ENCODE measurements around the gene CERS4. TPM values are rescaled to one million over a fixed set of nuclear protein-coding genes. Genes with fewer than 3 reads are reported as not detected.

The CERS4 gene
- polyA plus RNA-seq, 1 donor from 2014 or later: 59.3 TPM

- Histone ChIP-seq H3K9me3 (ENCODE audit: low read length) (no peaks in the 10 kb centered on the region), H3K27me3 (ENCODE audit: insufficient read depth, low read depth, low read length) (no peaks in the 10 kb centered on the region), H3K36me3 (ENCODE audit: insufficient read depth, low read length) (no peaks in the 10 kb centered on the region), H3K79me2 (replicated peaks; ENCODE audit: insufficient read depth, low read length) (no peaks in the 10 kb centered on the region), H3K27ac (ENCODE audit: low read length) (no peak overlapping the region), H3K9ac (ENCODE audit: low read length) (no peak overlapping the region), H3K4me2 (ENCODE audit: low read length) (no peak overlapping the region), H2AFZ (ENCODE audit: low read depth, low read length) (no peak overlapping the region), H3K9me2 (ENCODE audit: insufficient read depth, low read length) (no peaks in the 10 kb centered on the region), H3F3A (ENCODE audit: insufficient read depth, low read length, poor library complexity, severe bottlenecking) (no peaks in the 10 kb centered on the region), H4K20me1 (ENCODE audit: insufficient read depth) (no peaks in the 10 kb centered on the region), H3K4me3 (ENCODE audit: low read length) (no peak overlapping the region)
- TF ChIP-seq REST (IDR thresholded peaks at IDR 0.05; ENCODE audit: borderline replicate concordance) (no peak), RAD21 (conservative IDR thresholded peaks at IDR 0.05) (no peak), MXI1 (conservative IDR thresholded peaks at IDR 0.05; ENCODE audit: poor library complexity, severe bottlenecking) (no peak), EP300 (conservative IDR thresholded peaks at IDR 0.05; ENCODE audit: poor library complexity, severe bottlenecking) (no peak), SMC3 (conservative IDR thresholded peaks at IDR 0.05; ENCODE audit: poor library complexity) (no peak), POLR2AphosphoS5 (IDR thresholded peaks at IDR 0.05) (no peak), EZH2 (IDR thresholded peaks at IDR 0.05; ENCODE audit: borderline replicate concordance, insufficient read depth, low read length, poor library complexity, severe bottlenecking) (no peak)
- TF ChIP-seq, protein P1, sequence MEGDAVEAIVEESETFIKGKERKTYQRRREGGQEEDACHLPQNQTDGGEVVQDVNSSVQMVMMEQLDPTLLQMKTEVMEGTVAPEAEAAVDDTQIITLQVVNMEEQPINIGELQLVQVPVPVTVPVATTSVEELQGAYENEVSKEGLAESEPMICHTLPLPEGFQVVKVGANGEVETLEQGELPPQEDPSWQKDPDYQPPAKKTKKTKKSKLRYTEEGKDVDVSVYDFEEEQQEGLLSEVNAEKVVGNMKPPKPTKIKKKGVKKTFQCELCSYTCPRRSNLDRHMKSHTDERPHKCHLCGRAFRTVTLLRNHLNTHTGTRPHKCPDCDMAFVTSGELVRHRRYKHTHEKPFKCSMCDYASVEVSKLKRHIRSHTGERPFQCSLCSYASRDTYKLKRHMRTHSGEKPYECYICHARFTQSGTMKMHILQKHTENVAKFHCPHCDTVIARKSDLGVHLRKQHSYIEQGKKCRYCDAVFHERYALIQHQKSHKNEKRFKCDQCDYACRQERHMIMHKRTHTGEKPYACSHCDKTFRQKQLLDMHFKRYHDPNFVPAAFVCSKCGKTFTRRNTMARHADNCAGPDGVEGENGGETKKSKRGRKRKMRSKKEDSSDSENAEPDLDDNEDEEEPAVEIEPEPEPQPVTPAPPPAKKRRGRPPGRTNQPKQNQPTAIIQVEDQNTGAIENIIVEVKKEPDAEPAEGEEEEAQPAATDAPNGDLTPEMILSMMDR (IDR thresholded peaks at IDR 0.05; ENCODE audit: poor library complexity, severe bottlenecking): no peak
These were observed 45.4 kb upstream of the CERS4 start for GRCh38 chr19:8163759-8164158.

GRCh38 chr19:8167985-8168384 lies 41.2 kb upstream of the CERS4 start:
- Histone ChIP-seq H3K27ac (ENCODE audit: low read length) (no peak overlapping the region), H3K36me3 (ENCODE audit: insufficient read depth, low read length) (no peaks in the 10 kb centered on the region), H3K79me2 (replicated peaks; ENCODE audit: insufficient read depth, low read length) (no peaks in the 10 kb centered on the region), H2AFZ (ENCODE audit: low read depth, low read length) (no peak overlapping the region), H3K9ac (ENCODE audit: low read length) (no peak overlapping the region), H4K20me1 (ENCODE audit: insufficient read depth) (no peaks in the 10 kb centered on the region), H3K9me2 (ENCODE audit: insufficient read depth, low read length) (no peaks in the 10 kb centered on the region), H3K27me3 (ENCODE audit: insufficient read depth, low read depth, low read length) (no peaks in the 10 kb centered on the region), H3K9me3 (ENCODE audit: low read length) (no peaks in the 10 kb centered on the region), H3K4me3 (ENCODE audit: low read length) (no peak overlapping the region), H3F3A (ENCODE audit: insufficient read depth, low read length, poor library complexity, severe bottlenecking) (no peaks in the 10 kb centered on the region), H3K4me2 (ENCODE audit: low read length) (no peak overlapping the region)
- TF ChIP-seq RAD21 (conservative IDR thresholded peaks at IDR 0.05) (no peak), TAF1 (IDR thresholded peaks at IDR 0.05; ENCODE audit: low read depth) (no peak), EP300 (conservative IDR thresholded peaks at IDR 0.05; ENCODE audit: poor library complexity, severe bottlenecking) (no peak), POLR2AphosphoS5 (IDR thresholded peaks at IDR 0.05) (no peak), SMC3 (conservative IDR thresholded peaks at IDR 0.05; ENCODE audit: poor library complexity) (no peak), MXI1 (conservative IDR thresholded peaks at IDR 0.05; ENCODE audit: poor library complexity, severe bottlenecking) (no peak), REST (IDR thresholded peaks at IDR 0.05; ENCODE audit: borderline replicate concordance) (no peak), EZH2 (IDR thresholded peaks at IDR 0.05; ENCODE audit: borderline replicate concordance, insufficient read depth, low read length, poor library complexity, severe bottlenecking) (no peak)
- TF ChIP-seq, protein P1 (IDR thresholded peaks at IDR 0.05; ENCODE audit: poor library complexity, severe bottlenecking): no peak

Data from neural cell (in vitro differentiated cells).